CD4-positive, alpha-beta T cell (primary cell): ENCODE data around the gene TEX14. TPM values are rescaled to one million over a fixed set of nuclear protein-coding genes. Genes with fewer than 3 reads are reported as not detected.

ENCODE experiments used
- ATAC-seq: fragments of 200-7000 bp; cut with Tn5 transposase; one replicate; pipeline ENCODE4 v1.10.0; 2022; ENCODE audit warnings: mild to moderate bottlenecking; ENCODE audit not compliant: poor library complexity
- CTCF ChIA-PET: fragments of 350-600 bp; sonication (Branson Sonifier 250); formaldehyde crosslinking; loops from one replicate; lab custom pipeline; 2021; ENCODE audit warnings: antibody characterized with exemption, inconsistent platforms; lab: Charles Lee
- POLR2A ChIA-PET: fragments of 350-600 bp; sonication (Branson Sonifier 250); formaldehyde crosslinking; loops from one replicate; lab custom pipeline; 2021; ENCODE audit warnings: antibody characterized with exemption, inconsistent platforms; lab: Charles Lee
- DNase-seq, 14 experiments: peaks; one replicate each; pipeline ENCODE4 v3.0.0-alpha.2; 2013 to 2020; ENCODE audit warnings: mixed read lengths in 2 of 14
- H3K27ac ChIP-seq, 2 donors: one replicate each; pipeline versions ENCODE4 v1.5.1 to v1.7.0; 2013; ENCODE audit warnings: low read length in 2 of 2, low read depth in 1 of 2, mild to moderate bottlenecking in 1 of 2
- H3K27me3 ChIP-seq, 2 experiments: 1 replicate in 1 of 2; 2 replicates in 1 of 2; pipeline versions ENCODE4 v1.6.1 to v1.7.0; 2013; ENCODE audit warnings: low read length in 2 of 2, control low read depth in 1 of 2, mild to moderate bottlenecking in 1 of 2, moderate library complexity in 1 of 2; ENCODE audit not compliant: insufficient read depth in 2 of 2, control insufficient read depth in 1 of 2
- H3K36me3 ChIP-seq: one replicate; pipeline ENCODE4 v1.6.1; 2013; ENCODE audit warnings: low read length, control low read depth; ENCODE audit not compliant: insufficient read depth
- H3K4me1 ChIP-seq: one replicate; pipeline ENCODE4 v1.6.1; 2013; ENCODE audit warnings: low read length, control low read depth; ENCODE audit not compliant: insufficient read depth
- H3K4me3 ChIP-seq: one replicate; pipeline ENCODE4 v1.5.1; 2013; ENCODE audit warnings: mild to moderate bottlenecking, low read length, moderate library complexity
- H3K9me3 ChIP-seq, 2 experiments: 1 replicate in 1 of 2; 2 replicates in 1 of 2; pipeline versions ENCODE4 v1.6.1 to v1.7.0; 2013; ENCODE audit warnings: low read length in 2 of 2, mild to moderate bottlenecking in 2 of 2, control low read depth in 1 of 2, moderate library complexity in 1 of 2; ENCODE audit not compliant: control insufficient read depth in 1 of 2, insufficient read depth in 1 of 2
- H3K27ac Mint-ChIP-seq: one replicate; pipeline ENCODE4 v1.8.0; 2020; ENCODE audit warnings: mixed read lengths
- H3K27me3 Mint-ChIP-seq: one replicate; pipeline ENCODE4 v1.8.0; 2021; ENCODE audit warnings: mixed read lengths
- H3K36me3 Mint-ChIP-seq: one replicate; pipeline ENCODE4 v1.8.0; 2021; ENCODE audit warnings: low read depth, mixed read lengths
- H3K4me1 Mint-ChIP-seq: one replicate; pipeline ENCODE4 v1.8.0; 2021; ENCODE audit warnings: low read depth, mixed read lengths
- H3K4me3 Mint-ChIP-seq: one replicate; pipeline ENCODE4 v1.8.0; 2020; ENCODE audit warnings: mild to moderate bottlenecking, mixed read lengths
- H3K9me3 Mint-ChIP-seq: one replicate; pipeline ENCODE4 v1.8.0; 2020; ENCODE audit warnings: mixed read lengths
- intact Hi-C, 2 experiments: fragments of 100-400 bp; cut with DNase I in 1 of 2; cut with micrococcal nuclease in 1 of 2; formaldehyde crosslinking; loops; one replicate each; pipeline versions ENCODE4 v1.15.1 to v1.9.0; 2023 to 2025; cut with DNase I, micrococcal nuclease
- total RNA-seq, 174 experiments: library from RNA in 2 of 174; stranded (reverse) in 2 of 174; gene quantifications; one replicate each; pipeline ENCODE4 v1.2.3 and lab custom pipeline; 2021 to 2026
- TF ChIP-seq, protein P1 (sequence below): fragments of 200-600 bp; IDR thresholded peaks from one replicate; pipeline ENCODE4 v1.8.0; 2022; ENCODE audit warnings: antibody characterized with exemption, mild to moderate bottlenecking

Gene TEX14
- total RNA-seq, 2 experiments from 2014 or later: 0.47 to 0.66 TPM

GRCh38 chr17:58538811-58539409, 152.9 kb downstream of the TEX14 start:
- H3K4me3 Mint-ChIP-seq: no peak overlapping the region
- CTCF ChIA-PET: interaction anchor here (0.6 kb wide), 1 partner anchor 1817 kb away, joined by 4 read pairs; no protein-coding TSS in a partner anchor
- peaks cover 20% of the 10 kb centered on the region for H3K27me3 Mint-ChIP-seq
- H3K4me1 Mint-ChIP-seq: no peaks in the 10 kb centered on the region
- no peak overlapping the region for H3K27ac Mint-ChIP-seq
- intact Hi-C loops: no loop called here
- Histone ChIP-seq H3K9me3 (no peaks in the 10 kb centered on the region), H3K27ac (no peak overlapping the region), H3K36me3 (no peaks in the 10 kb centered on the region), H3K4me3 (no peak overlapping the region), H3K4me1 (no peaks in the 10 kb centered on the region), H3K27me3 (peaks cover 0 to 14% of the 10 kb centered on the region in 2 experiments)
- H3K36me3 Mint-ChIP-seq: no peaks in the 10 kb centered on the region
- DNase-seq (no peak), ATAC-seq (no peak)
- POLR2A ChIA-PET: no interaction called here
- H3K9me3 Mint-ChIP-seq: no peaks in the 10 kb centered on the region
- TF ChIP-seq, protein P1, sequence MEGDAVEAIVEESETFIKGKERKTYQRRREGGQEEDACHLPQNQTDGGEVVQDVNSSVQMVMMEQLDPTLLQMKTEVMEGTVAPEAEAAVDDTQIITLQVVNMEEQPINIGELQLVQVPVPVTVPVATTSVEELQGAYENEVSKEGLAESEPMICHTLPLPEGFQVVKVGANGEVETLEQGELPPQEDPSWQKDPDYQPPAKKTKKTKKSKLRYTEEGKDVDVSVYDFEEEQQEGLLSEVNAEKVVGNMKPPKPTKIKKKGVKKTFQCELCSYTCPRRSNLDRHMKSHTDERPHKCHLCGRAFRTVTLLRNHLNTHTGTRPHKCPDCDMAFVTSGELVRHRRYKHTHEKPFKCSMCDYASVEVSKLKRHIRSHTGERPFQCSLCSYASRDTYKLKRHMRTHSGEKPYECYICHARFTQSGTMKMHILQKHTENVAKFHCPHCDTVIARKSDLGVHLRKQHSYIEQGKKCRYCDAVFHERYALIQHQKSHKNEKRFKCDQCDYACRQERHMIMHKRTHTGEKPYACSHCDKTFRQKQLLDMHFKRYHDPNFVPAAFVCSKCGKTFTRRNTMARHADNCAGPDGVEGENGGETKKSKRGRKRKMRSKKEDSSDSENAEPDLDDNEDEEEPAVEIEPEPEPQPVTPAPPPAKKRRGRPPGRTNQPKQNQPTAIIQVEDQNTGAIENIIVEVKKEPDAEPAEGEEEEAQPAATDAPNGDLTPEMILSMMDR: no peak

DNA sequence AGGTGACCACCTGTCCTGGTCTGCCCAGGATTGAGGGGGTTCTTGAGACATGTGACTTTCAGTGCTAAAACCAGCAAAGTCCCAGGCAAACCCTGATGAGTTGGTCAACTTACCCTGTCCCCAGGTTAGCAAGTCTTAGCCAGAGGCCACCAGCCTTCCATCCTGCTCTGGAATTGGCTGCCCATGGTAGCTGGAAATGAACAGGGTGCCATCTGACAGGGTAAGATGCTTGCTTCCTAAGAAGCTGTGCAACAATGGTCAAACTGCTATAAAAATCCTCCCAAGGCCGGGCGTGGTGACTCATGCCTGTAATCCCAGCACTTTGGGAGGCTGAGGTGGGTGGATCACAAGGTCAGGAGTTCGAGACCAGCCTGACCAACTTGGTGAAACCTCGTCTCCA, 154.6 kb downstream of the TEX14 start:
- ChIA-PET POLR2A (no interaction called here), CTCF (no interaction called here)
- no peaks in the 10 kb centered on the region for H3K9me3 Mint-ChIP-seq
- ATAC-seq: no peak
- DNase-seq: no peak
- intact Hi-C loops: no loop called here
- Histone ChIP-seq H3K4me3 (no peak overlapping the region), H3K4me1 (peaks cover 5% of the 10 kb centered on the region), H3K27ac (no peak overlapping the region), H3K36me3 (no peaks in the 10 kb centered on the region), H3K9me3 (no peaks in the 10 kb centered on the region), H3K27me3 (peaks cover 0 to 14% of the 10 kb centered on the region in 2 experiments)
- H3K27ac Mint-ChIP-seq: no peak overlapping the region
- H3K27me3 Mint-ChIP-seq: peaks cover 35% of the 10 kb centered on the region
- no peak overlapping the region for H3K4me3 Mint-ChIP-seq
- H3K36me3 Mint-ChIP-seq: no peaks in the 10 kb centered on the region
- no peaks in the 10 kb centered on the region for H3K4me1 Mint-ChIP-seq
- TF ChIP-seq, protein P1: no peak

DNA sequence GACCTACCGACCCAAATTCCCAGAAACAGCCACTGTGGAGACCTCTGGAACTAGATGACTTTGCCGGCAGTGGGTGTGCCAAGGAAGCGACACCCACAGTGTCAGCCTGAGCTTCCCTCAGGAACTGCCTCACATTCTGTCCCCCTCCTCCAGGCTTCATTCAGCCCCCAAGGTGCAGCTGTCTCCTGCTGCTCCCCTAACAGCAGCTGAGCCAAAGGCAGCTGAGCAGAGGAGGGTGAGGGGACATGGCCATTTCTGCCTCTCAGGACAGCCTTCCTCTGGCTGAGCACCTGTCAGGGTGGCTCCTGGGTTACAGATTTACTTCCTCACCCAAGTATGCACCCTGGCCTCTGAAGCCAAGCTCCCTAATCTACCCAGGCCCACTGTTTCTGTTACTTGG, 155.3 kb downstream of the TEX14 start:
- peaks cover 9% of the 10 kb centered on the region for H3K4me1 ChIP-seq
- Mint-ChIP-seq H3K4me3 (no peak overlapping the region), H3K36me3 (no peaks in the 10 kb centered on the region), H3K4me1 (no peaks in the 10 kb centered on the region), H3K27me3 (peaks cover 36% of the 10 kb centered on the region), H3K27ac (no peak overlapping the region), H3K9me3 (no peaks in the 10 kb centered on the region)
- no peak overlapping the region for H3K4me3 ChIP-seq
- DNase-seq (no peak), ATAC-seq (no peak)
- H3K9me3 ChIP-seq: no peaks in the 10 kb centered on the region
- TF ChIP-seq, protein P1: no peak
- peaks cover 0 to 14% of the 10 kb centered on the region in 2 experiments for H3K27me3 ChIP-seq
- no peaks in the 10 kb centered on the region for H3K36me3 ChIP-seq
- intact Hi-C loops: no loop called here
- ChIA-PET CTCF (no interaction called here), POLR2A (no interaction called here)
- no peak overlapping the region for H3K27ac ChIP-seq
